Gastrocnemius medialis (tissue), 4 donors: Measurements from ENCODE around the gene HAO2.

Experiments
- CTCF ChIP-seq, 5 experiments: fragments of 450-650 bp in 3 of 5; fragments of 200-600 bp in 2 of 5; sonication (generic) in 2 of 5; IDR thresholded peaks in 4 of 5; conservative IDR thresholded peaks in 1 of 5; 1 replicate in 4 of 5; 2 replicates in 1 of 5; pipeline ENCODE4 v1.5.1; 2016 to 2019; ENCODE audit warnings: antibody characterized with exemption in 5 of 5, mild to moderate bottlenecking in 3 of 5, moderate library complexity in 3 of 5
- POLR2A ChIP-seq, 2 donors: fragments of 450-650 bp; IDR thresholded peaks; one replicate each; pipeline ENCODE4 v1.6.1; 2017; ENCODE audit warnings: antibody characterized with exemption in 2 of 2, mild to moderate bottlenecking in 2 of 2, moderate library complexity in 2 of 2

GRCh38 chr1:119397986-119398385 lies 29.4 kb downstream of the HAO2 start:
- TF ChIP-seq POLR2A (IDR thresholded peaks at IDR 0.05) (no peak), CTCF (IDR thresholded peaks at IDR 0.05 in 4 of 5, conservative IDR thresholded peaks at IDR 0.05 in 1 of 5) (no peak)
